ENCODE measurements around the gene FRRS1. TPM values are rescaled to one million over a fixed set of nuclear protein-coding genes. Genes with fewer than 3 reads are reported as not detected.

Gene FRRS1
- total and polyA plus RNA-seq, 3 donors from 2014 or later = 1.7 to 7.6 (median 6.1) TPM

- DNase-seq = no peak
- WGBS, 2 donors = 89 to 94% methylated on average over 1 of the region's 1 CpG
- H3K4me3 ChIP-seq = no peak overlapping the region
- TF ChIP-seq POLR2A (IDR thresholded peaks at IDR 0.05) (no peak), CTCF (IDR thresholded peaks at IDR 0.05) (no peak)
- intact Hi-C loops (cut with DNase I; ENCODE audit: low total_unique reads) = no loop called here
- no peaks in the 10 kb centered on the region for H3K27me3 ChIP-seq
- no peaks in the 10 kb centered on the region for H3K4me1 ChIP-seq
- H3K36me3 ChIP-seq (ENCODE audit: low read depth, missing control alignments) = no peaks in the 10 kb centered on the region
- no peaks in the 10 kb centered on the region for H3K9me3 ChIP-seq
- no peak overlapping the region for H3K27ac ChIP-seq
Observed at GRCh38 chr1:99782397-99782796, 16.0 kb upstream of the FRRS1 start.

- Histone ChIP-seq H3K4me3 (no peak overlapping the region), H3K4me1 (no peaks in the 10 kb centered on the region), H3K27me3 (no peaks in the 10 kb centered on the region), H3K36me3 (ENCODE audit: low read depth, missing control alignments) (no peaks in the 10 kb centered on the region), H3K9me3 (no peaks in the 10 kb centered on the region), H3K27ac (no peak overlapping the region)
- TF ChIP-seq POLR2A (IDR thresholded peaks at IDR 0.05) = no peak
- TF ChIP-seq CTCF (IDR thresholded peaks at IDR 0.05) = no peak
- 83 to 88% methylated on average over 3 of the region's 3 CpGs for WGBS, 2 donors
- intact Hi-C loops (cut with DNase I; ENCODE audit: low total_unique reads) = no loop called here
- DNase-seq = no peak
Observed at GRCh38 chr1:99781798-99782197, 15.4 kb upstream of the FRRS1 start.

GRCh38 chr1:99777752-99778151 is 11.3 kb upstream of the FRRS1 start:
- H3K4me1 ChIP-seq = no peaks in the 10 kb centered on the region
- no peak for TF ChIP-seq CTCF (IDR thresholded peaks at IDR 0.05)
- TF ChIP-seq POLR2A (IDR thresholded peaks at IDR 0.05) = no peak
- H3K27ac ChIP-seq = no peak overlapping the region
- 75 to 88% methylated on average over 3 of the region's 3 CpGs for WGBS, 2 donors
- no peak for DNase-seq
- no peak overlapping the region for H3K4me3 ChIP-seq
- H3K27me3 ChIP-seq = no peaks in the 10 kb centered on the region
- intact Hi-C loops (cut with DNase I; ENCODE audit: low total_unique reads) = no loop called here
- no peaks in the 10 kb centered on the region for H3K9me3 ChIP-seq
- H3K36me3 ChIP-seq (ENCODE audit: low read depth, missing control alignments) = no peaks in the 10 kb centered on the region

GRCh38 chr1:99776120-99776519 is 9.7 kb upstream of the FRRS1 start:
- no peaks in the 10 kb centered on the region for H3K9me3 ChIP-seq
- peaks cover 10% of the 10 kb centered on the region for H3K4me1 ChIP-seq
- H3K4me3 ChIP-seq = no peak overlapping the region
- intact Hi-C loops (cut with DNase I; ENCODE audit: low total_unique reads) = no loop called here
- H3K27ac ChIP-seq = no peak overlapping the region
- no peak for DNase-seq
- no peak for TF ChIP-seq POLR2A (IDR thresholded peaks at IDR 0.05)
- TF ChIP-seq CTCF (IDR thresholded peaks at IDR 0.05) = no peak
- no peaks in the 10 kb centered on the region for H3K36me3 ChIP-seq (ENCODE audit: low read depth, missing control alignments)
- H3K27me3 ChIP-seq = no peaks in the 10 kb centered on the region

GRCh38 chr1:99772809-99773208 is 6.4 kb upstream of the FRRS1 start:
- Histone ChIP-seq H3K4me3 (no peak overlapping the region), H3K27ac (no peak overlapping the region), H3K4me1 (peaks cover 30% of the 10 kb centered on the region), H3K9me3 (no peaks in the 10 kb centered on the region), H3K27me3 (no peaks in the 10 kb centered on the region), H3K36me3 (ENCODE audit: low read depth, missing control alignments) (no peaks in the 10 kb centered on the region)
- WGBS, 2 donors = 82 to 89% methylated on average over 3 of the region's 3 CpGs
- intact Hi-C loops (cut with DNase I; ENCODE audit: low total_unique reads) = no loop called here
- TF ChIP-seq POLR2A (IDR thresholded peaks at IDR 0.05) (no peak), CTCF (IDR thresholded peaks at IDR 0.05) (no peak)
- DNase-seq = no peak
